Spleen (tissue), 13 donors: Measurements from ENCODE around the gene VEZT. TPM values are rescaled to one million over a fixed set of nuclear protein-coding genes. Genes with fewer than 3 reads are reported as not detected.
A peak's percentile ranks its signal among the peaks of the same experiment; 100 is the strongest.

Source experiments
- DNase-seq: peaks from one replicate; pipeline ENCODE4 v3.0.0-alpha.2; 2020
- H3K27ac ChIP-seq, 8 donors: fragments of 200-600 bp; sonication (generic) in 7 of 8; 1 replicate in 4 of 8; 2 replicates in 4 of 8; pipeline versions ENCODE4 v1.5.0 to v1.8.0; 2016 to 2021; ENCODE audit warnings: inconsistent platforms in 4 of 8, mild to moderate bottlenecking in 4 of 8, moderate library complexity in 1 of 8
- H3K27me3 ChIP-seq, 7 donors: fragments of 200-600 bp; sonication (generic) in 6 of 7; replicated peaks in 1 of 7; 1 replicate in 4 of 7; 2 replicates in 3 of 7; pipeline versions ENCODE4 v1.5.0 to v1.8.0; 2016 to 2021; ENCODE audit warnings: inconsistent platforms in 3 of 7, mild to moderate bottlenecking in 1 of 7
- H3K36me3 ChIP-seq, 6 donors: fragments of 200-600 bp; sonication (generic) in 5 of 6; 1 replicate in 4 of 6; 2 replicates in 2 of 6; pipeline versions ENCODE4 v1.5.0 to v1.8.0; 2016 to 2021; ENCODE audit warnings: inconsistent platforms in 2 of 6
- H3K4me1 ChIP-seq, 6 donors: fragments of 200-600 bp; sonication (generic) in 5 of 6; 1 replicate in 3 of 6; 2 replicates in 3 of 6; pipeline versions ENCODE4 v1.5.0 to v1.8.0; 2016 to 2021; ENCODE audit warnings: inconsistent platforms in 3 of 6
- H3K4me3 ChIP-seq, 8 donors: fragments of 200-600 bp; sonication (generic) in 7 of 8; 1 replicate in 4 of 8; 2 replicates in 4 of 8; pipeline versions ENCODE4 v1.5.0 to v1.8.0; 2016 to 2021; ENCODE audit warnings: inconsistent platforms in 4 of 8, mild to moderate bottlenecking in 4 of 8, moderate library complexity in 2 of 8
- H3K9me3 ChIP-seq, 8 donors: fragments of 200-600 bp; sonication (generic) in 7 of 8; 1 replicate in 4 of 8; 2 replicates in 4 of 8; pipeline versions ENCODE4 v1.5.0 to v1.8.0; 2016 to 2021; ENCODE audit warnings: inconsistent platforms in 4 of 8
- POLR2A ChIP-seq, 3 donors: fragments of 450-650 bp; IDR thresholded peaks; one replicate each; pipeline ENCODE4 v1.5.1; 2017; ENCODE audit warnings: antibody characterized with exemption in 3 of 3, mild to moderate bottlenecking in 1 of 3
- POLR2AphosphoS5 ChIP-seq, 3 donors: sonication (generic); formaldehyde crosslinking; IDR thresholded peaks; one replicate each; pipeline ENCODE4 v1.5.1; 2017; ENCODE audit warnings: antibody characterized with exemption in 3 of 3
- whole genome bisulfite sequencing, 5 donors: extraction: QIAGEN DNeasy Blood & Tissue Kit in 3 of 5; methylation state at CpG; one replicate each; pipeline versions ENCODE4 v1.1.5 to v1.1.7; 2013 to 2018; 5-methylcytosine and 5-hydroxymethylcytosine counted together
- intact Hi-C: fragments of 100-400 bp; cut with DNase I; formaldehyde crosslinking; loops from one replicate; pipeline ENCODE4 v1.15.0; 2023; ENCODE audit warnings: low total_unique reads
- long read RNA-seq, 2 donors: transcript quantifications; one replicate each; lab custom pipeline, GENCODE V29; 2026
- polyA plus RNA-seq, 3 donors: library from polyadenylated mRNA; stranded (reverse); fragments of 200-250 nt; gene quantifications; one replicate each; pipeline ENCODE4 v1.2.1, GENCODE V29; 2013
- total RNA-seq, 7 donors: library from RNA; depleted of rRNA in 3 of 7; stranded (reverse); fragments of >200 nt in 3 of 7; fragmentation: NEBNext Ultra II Directional in 4 of 7; extraction: Animal tissue kit (Norgen Biotek cat#: 25700) in 4 of 7; gene quantifications; one replicate each; pipeline versions ENCODE4 v1.1.0 to v1.2.1, GENCODE V29; 2016 to 2021
- TF ChIP-seq, protein P1 (sequence below), 11 experiments: fragments of 200-600 bp in 7 of 11; fragments of 450-650 bp in 4 of 11; sonication (generic) in 4 of 11; IDR thresholded peaks in 8 of 11; conservative IDR thresholded peaks in 3 of 11; 1 replicate in 7 of 11; 2 replicates in 4 of 11; pipeline versions ENCODE4 v1.4.0 to v1.8.0; 2016 to 2021; ENCODE audit warnings: antibody characterized with exemption in 11 of 11, inconsistent platforms in 4 of 11, mild to moderate bottlenecking in 1 of 11
- donor health status: healthy with polysubstance abuse.
- donor health status: DM: no; HTN: no; CAD: no; lungs with moderate emphysema.
- donor health status: DM: no; HTN: no; CAD: no.
- donor health status: Bipolar disorder and iron deficiency.
- donor health status: healthy.
- donor health status: DM: no; HTN: no; CAD: no.
- donor health status: DM: yes; HTN: yes; CAD: no.

The VEZT gene, protein sequence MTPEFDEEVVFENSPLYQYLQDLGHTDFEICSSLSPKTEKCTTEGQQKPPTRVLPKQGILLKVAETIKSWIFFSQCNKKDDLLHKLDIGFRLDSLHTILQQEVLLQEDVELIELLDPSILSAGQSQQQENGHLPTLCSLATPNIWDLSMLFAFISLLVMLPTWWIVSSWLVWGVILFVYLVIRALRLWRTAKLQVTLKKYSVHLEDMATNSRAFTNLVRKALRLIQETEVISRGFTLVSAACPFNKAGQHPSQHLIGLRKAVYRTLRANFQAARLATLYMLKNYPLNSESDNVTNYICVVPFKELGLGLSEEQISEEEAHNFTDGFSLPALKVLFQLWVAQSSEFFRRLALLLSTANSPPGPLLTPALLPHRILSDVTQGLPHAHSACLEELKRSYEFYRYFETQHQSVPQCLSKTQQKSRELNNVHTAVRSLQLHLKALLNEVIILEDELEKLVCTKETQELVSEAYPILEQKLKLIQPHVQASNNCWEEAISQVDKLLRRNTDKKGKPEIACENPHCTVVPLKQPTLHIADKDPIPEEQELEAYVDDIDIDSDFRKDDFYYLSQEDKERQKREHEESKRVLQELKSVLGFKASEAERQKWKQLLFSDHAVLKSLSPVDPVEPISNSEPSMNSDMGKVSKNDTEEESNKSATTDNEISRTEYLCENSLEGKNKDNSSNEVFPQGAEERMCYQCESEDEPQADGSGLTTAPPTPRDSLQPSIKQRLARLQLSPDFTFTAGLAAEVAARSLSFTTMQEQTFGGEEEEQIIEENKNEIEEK
- total RNA-seq (10 to 100 TPM; 38.6 to 64.3 (median 48.7) TPM), polyA plus RNA-seq (10 to 100 TPM; 17.0 to 19.8 (median 17.8) TPM)
- long read RNA-seq, donor 1, full-length matches to known transcripts: 2 of 18 reads
- long read RNA-seq, donor 1, partial matches to known transcripts: 16 of 18 reads
- long read RNA-seq, donor 1, other reads (novel, unspliced or antisense): 0 of 18 reads
- long read RNA-seq, donor 2, partial matches to known transcripts: 9 of 11 reads
- long read RNA-seq, donor 2, other reads (novel, unspliced or antisense): 0 of 11 reads

DNA sequence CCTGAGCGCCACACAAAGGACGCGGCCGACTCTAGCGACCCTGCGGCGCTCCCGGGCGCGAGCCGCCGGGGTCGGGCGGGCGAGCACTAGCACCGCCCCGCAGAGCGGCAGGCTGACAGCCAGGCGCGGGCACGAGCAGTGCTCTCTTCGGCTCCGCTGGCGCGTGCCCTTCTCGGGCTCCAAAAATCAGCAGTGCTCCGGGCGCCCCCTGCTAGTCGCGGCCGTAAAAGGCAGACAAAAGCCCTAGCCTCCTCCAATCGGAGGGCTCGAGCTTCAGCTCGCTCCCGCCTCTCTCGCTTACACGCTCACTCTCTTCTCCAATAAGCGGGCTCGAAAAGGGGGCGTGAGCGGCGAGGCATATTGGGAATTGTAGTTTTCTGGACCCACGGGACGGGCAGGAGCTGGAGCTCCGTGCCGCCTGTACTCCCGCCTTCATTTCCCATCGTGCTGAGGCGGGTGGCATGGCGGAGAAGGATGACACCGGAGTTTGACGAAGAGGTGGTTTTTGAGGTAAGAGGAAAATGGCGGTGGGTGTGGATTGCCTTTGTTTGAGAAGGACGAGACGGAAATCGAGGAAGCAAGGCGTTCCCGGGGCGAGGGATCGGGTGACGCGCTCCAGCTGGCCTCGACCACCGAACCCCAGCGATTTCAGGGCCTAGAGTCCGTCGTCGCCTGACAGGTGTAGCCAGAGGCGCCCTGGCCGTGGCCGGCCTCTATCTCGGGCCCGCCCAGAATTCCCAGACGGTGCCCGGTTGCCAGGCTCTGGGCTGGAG, at the start of gene VEZT, which contains the start of gene FGD6:
Gene VEZT (plus strand): TSS at position 431 of the 773 bp plus-strand sequence. CDS start 44 bp downstream, at position 475.
Gene FGD6 (minus strand): TSS at position 91 of the 773 bp plus-strand sequence. CDS start 227 bp downstream, outside the sequence.
- intact Hi-C loops: loop anchor here (10.0 kb wide), 1 partner anchor 257 kb away; the partner anchor contains the start of gene METAP2
- DNase-seq: peak; percentile 100
- no peaks in the 10 kb centered on the region for H3K9me3 ChIP-seq
- H3K27me3 ChIP-seq: no peaks in the 10 kb centered on the region
- H3K4me3 ChIP-seq: peak within 1 kb of the TSS; percentile 78 to 94 (median 90)
- WGBS, 5 donors: 0% methylated on average over 46 to 75 of the region's 75 CpGs
- peak within 1 kb of the TSS; percentile 83 to 95 (median 93) for H3K27ac ChIP-seq
- no peaks in the 10 kb centered on the region for H3K36me3 ChIP-seq
- TF ChIP-seq POLR2A (IDR thresholded peaks at IDR 0.05) (peak in 1 of 3 donors; percentile 24), POLR2AphosphoS5 (IDR thresholded peaks at IDR 0.05) (peak; percentile 86 to 92 (median 90))
- TF ChIP-seq, protein P1, sequence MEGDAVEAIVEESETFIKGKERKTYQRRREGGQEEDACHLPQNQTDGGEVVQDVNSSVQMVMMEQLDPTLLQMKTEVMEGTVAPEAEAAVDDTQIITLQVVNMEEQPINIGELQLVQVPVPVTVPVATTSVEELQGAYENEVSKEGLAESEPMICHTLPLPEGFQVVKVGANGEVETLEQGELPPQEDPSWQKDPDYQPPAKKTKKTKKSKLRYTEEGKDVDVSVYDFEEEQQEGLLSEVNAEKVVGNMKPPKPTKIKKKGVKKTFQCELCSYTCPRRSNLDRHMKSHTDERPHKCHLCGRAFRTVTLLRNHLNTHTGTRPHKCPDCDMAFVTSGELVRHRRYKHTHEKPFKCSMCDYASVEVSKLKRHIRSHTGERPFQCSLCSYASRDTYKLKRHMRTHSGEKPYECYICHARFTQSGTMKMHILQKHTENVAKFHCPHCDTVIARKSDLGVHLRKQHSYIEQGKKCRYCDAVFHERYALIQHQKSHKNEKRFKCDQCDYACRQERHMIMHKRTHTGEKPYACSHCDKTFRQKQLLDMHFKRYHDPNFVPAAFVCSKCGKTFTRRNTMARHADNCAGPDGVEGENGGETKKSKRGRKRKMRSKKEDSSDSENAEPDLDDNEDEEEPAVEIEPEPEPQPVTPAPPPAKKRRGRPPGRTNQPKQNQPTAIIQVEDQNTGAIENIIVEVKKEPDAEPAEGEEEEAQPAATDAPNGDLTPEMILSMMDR (IDR thresholded peaks at IDR 0.05 in 8 of 11, conservative IDR thresholded peaks at IDR 0.05 in 3 of 11): peak; percentile 22 to 91 (median 70)
- peaks cover 0 to 59% (median 29%) of the 10 kb centered on the region in 6 donors for H3K4me1 ChIP-seq

DNA sequence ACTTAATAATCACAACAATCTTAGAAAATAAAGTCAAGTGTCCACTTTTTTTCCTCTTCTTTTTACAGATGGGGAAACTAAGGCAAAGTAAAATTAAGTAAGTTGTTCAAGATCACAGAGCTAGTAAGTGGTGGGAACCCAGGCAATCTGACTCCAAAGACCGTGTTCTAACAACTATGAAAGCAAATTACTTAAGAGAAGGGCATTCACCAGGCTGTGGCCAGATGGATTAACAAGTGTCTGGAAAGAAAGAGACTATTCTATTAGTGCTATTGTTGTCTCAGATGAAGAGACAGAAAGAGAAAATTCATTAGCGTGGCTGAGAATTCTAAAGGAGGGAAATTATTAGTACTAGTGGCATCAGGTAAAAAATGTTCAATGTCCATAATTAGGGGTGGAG, 48.9 kb upstream of the VEZT start:
- TF ChIP-seq, protein P1 (IDR thresholded peaks at IDR 0.05 in 8 of 11, conservative IDR thresholded peaks at IDR 0.05 in 3 of 11): no peak
- no peak for TF ChIP-seq POLR2AphosphoS5 (IDR thresholded peaks at IDR 0.05)
- TF ChIP-seq POLR2A (IDR thresholded peaks at IDR 0.05): no peak
- no peaks in the 10 kb centered on the region for H3K9me3 ChIP-seq
- WGBS, 5 donors: 84 to 98% (median 93%) methylated on average over 2 of the region's 2 CpGs
- no peaks in the 10 kb centered on the region for H3K27me3 ChIP-seq
- intact Hi-C loops: no loop called here
- no peak overlapping the region for H3K4me3 ChIP-seq
- H3K27ac ChIP-seq: no peak overlapping the region
- no peak for DNase-seq
- H3K4me1 ChIP-seq: no peaks in the 10 kb centered on the region
- H3K36me3 ChIP-seq: peaks cover 0 to 6% (median 0%) of the 10 kb centered on the region in 6 donors

DNA sequence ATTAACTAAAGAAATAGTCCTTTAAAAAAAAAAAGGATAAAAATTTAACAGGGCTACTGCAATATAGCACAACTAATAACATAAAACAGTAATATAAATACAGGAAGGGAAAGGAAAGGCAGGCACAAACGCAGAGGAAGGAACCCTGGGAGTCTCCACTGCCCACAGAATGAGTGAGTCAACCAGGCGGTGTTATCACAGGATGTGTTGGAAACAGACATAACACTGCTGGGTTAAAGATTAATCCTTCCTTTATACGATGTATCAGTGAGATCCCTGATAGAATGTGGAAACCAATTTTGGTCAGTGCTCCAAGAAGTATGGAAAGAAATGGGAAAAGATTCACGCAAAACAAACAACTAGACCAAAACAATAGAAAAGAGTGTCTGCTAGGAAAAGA, 48.2 kb upstream of the VEZT start:
- peaks cover 0 to 6% (median 0%) of the 10 kb centered on the region in 6 donors for H3K36me3 ChIP-seq
- H3K4me1 ChIP-seq: no peaks in the 10 kb centered on the region
- TF ChIP-seq POLR2AphosphoS5 (IDR thresholded peaks at IDR 0.05) (no peak), POLR2A (IDR thresholded peaks at IDR 0.05) (no peak)
- TF ChIP-seq, protein P1 (IDR thresholded peaks at IDR 0.05 in 8 of 11, conservative IDR thresholded peaks at IDR 0.05 in 3 of 11): no peak
- H3K27ac ChIP-seq: no peak overlapping the region
- H3K9me3 ChIP-seq: no peaks in the 10 kb centered on the region
- 43 to 62% (median 44%) methylated on average over 4 of the region's 4 CpGs for WGBS, 5 donors
- intact Hi-C loops: no loop called here
- H3K27me3 ChIP-seq: no peaks in the 10 kb centered on the region
- H3K4me3 ChIP-seq: no peak overlapping the region
- no peak for DNase-seq
